Endothelial cell of umbilical vein (primary cell): ENCODE results near the gene ELK1.

Source experiments
- EZH2 ChIP-seq: IDR thresholded peaks from 2 replicates; pipeline ENCODE4 v1.6.1; 2012; ENCODE audit warnings: borderline replicate concordance, low read depth, mild to moderate bottlenecking, moderate library complexity, low read length, inconsistent platforms; ENCODE audit not compliant: severe bottlenecking
- POLR2A ChIP-seq: IDR thresholded peaks from 2 replicates; pipeline ENCODE4 v1.6.1; 2012; ENCODE audit warnings: low read depth, mild to moderate bottlenecking, control low read depth, low read length
- TF ChIP-seq, protein P1 (sequence below), 2 donors: IDR thresholded peaks; 1 replicate in 1 of 2; 2 replicates in 1 of 2; pipeline ENCODE4 v1.5.1; 2011; ENCODE audit warnings: low read length in 2 of 2, mild to moderate bottlenecking in 2 of 2, moderate library complexity in 2 of 2, control low read depth in 1 of 2, inconsistent platforms in 1 of 2, low read depth in 1 of 2; ENCODE audit not compliant: insufficient read depth in 1 of 2; ENCODE audit errors: extremely low read depth in 1 of 2

DNA sequence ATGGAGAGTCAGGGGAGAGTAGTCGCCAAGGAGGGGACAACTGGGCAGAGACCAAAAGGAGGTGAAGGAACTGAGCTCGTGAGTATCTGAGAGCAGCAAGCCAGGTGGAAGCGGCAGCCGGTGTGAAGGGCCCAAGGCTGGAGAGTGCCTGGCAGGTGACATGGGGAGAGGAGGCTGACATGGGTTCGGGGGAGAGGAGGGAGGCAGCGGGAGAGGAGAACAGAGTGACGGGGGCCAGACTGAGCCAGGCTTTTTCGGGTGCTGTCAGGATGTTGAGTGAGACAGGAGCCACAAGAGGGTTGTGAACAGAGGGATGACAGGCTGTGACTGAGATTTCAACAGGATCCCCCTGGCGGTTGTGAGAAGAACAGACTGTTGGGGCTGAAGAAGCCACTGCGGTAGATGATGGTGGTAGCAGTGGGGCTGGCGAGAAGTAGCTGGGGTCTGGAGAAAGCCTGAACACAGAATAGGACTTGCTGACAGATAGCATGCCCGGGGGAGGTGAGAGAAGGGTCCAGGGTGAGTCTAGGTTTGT, 5.7 kb downstream of the ELK1 start:
- no peak for TF ChIP-seq POLR2A
- TF ChIP-seq, protein P1, sequence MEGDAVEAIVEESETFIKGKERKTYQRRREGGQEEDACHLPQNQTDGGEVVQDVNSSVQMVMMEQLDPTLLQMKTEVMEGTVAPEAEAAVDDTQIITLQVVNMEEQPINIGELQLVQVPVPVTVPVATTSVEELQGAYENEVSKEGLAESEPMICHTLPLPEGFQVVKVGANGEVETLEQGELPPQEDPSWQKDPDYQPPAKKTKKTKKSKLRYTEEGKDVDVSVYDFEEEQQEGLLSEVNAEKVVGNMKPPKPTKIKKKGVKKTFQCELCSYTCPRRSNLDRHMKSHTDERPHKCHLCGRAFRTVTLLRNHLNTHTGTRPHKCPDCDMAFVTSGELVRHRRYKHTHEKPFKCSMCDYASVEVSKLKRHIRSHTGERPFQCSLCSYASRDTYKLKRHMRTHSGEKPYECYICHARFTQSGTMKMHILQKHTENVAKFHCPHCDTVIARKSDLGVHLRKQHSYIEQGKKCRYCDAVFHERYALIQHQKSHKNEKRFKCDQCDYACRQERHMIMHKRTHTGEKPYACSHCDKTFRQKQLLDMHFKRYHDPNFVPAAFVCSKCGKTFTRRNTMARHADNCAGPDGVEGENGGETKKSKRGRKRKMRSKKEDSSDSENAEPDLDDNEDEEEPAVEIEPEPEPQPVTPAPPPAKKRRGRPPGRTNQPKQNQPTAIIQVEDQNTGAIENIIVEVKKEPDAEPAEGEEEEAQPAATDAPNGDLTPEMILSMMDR (IDR thresholded peaks at IDR 0.05; ENCODE audit: extremely low read depth in 1 of 2, insufficient read depth in 1 of 2, low read depth in 1 of 2, low read length in 2 of 2), result peak; percentile 21 to 42
- TF ChIP-seq EZH2, result no peak
